MM.1S (cell line): ENCODE data around the gene PCDHB7.
"Not testable (repeated sequence)": the region's sequence is repeated elsewhere in the genome, so short reads cannot be mapped to it uniquely, and the experiment has no call there.

Source experiments
- EZH2 ChIP-seq: fragments of 300-600 bp; sonication (generic); optimal IDR thresholded peaks from 2 replicates; pipeline ENCODE3; 2017; ENCODE audit warnings: low read depth, mild to moderate bottlenecking, antibody characterized with exemption, low read length, mixed read lengths
- EZH2phosphoT487 ChIP-seq: fragments of 300-600 bp; sonication (generic); IDR thresholded peaks from 2 replicates; pipeline ENCODE4 v1.6.1; 2018; ENCODE audit warnings: antibody characterized with exemption, low read length
- TF ChIP-seq, protein P1 (sequence below): fragments of 300-600 bp; sonication (generic); IDR thresholded peaks from 2 replicates; pipeline ENCODE4 v1.5.1; 2016; ENCODE audit warnings: antibody characterized with exemption, low read length, mixed read lengths

GRCh38 chr5:141194332-141194731 lies 21.9 kb downstream of the PCDHB7 start:
- not testable (repeated sequence) for TF ChIP-seq EZH2phosphoT487, EZH2
- TF ChIP-seq, protein P1, sequence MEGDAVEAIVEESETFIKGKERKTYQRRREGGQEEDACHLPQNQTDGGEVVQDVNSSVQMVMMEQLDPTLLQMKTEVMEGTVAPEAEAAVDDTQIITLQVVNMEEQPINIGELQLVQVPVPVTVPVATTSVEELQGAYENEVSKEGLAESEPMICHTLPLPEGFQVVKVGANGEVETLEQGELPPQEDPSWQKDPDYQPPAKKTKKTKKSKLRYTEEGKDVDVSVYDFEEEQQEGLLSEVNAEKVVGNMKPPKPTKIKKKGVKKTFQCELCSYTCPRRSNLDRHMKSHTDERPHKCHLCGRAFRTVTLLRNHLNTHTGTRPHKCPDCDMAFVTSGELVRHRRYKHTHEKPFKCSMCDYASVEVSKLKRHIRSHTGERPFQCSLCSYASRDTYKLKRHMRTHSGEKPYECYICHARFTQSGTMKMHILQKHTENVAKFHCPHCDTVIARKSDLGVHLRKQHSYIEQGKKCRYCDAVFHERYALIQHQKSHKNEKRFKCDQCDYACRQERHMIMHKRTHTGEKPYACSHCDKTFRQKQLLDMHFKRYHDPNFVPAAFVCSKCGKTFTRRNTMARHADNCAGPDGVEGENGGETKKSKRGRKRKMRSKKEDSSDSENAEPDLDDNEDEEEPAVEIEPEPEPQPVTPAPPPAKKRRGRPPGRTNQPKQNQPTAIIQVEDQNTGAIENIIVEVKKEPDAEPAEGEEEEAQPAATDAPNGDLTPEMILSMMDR = not testable (repeated sequence)
